Measurements from ENCODE around the gene EYA2.

The EYA2 gene

GRCh38 chr20:47007826-47008655 is 113.4 kb downstream of the EYA2 start:
- DNase-seq (ENCODE audit: low read depth): no peak

GRCh38 chr20:47008842-47009518 is 114.3 kb downstream of the EYA2 start:
- no peak for DNase-seq (ENCODE audit: low read depth)

GRCh38 chr20:47009784-47010183 is 115.1 kb downstream of the EYA2 start:
- DNase-seq (ENCODE audit: low read depth): no peak

GRCh38 chr20:47011984-47012383 is 117.3 kb downstream of the EYA2 start:
- DNase-seq (ENCODE audit: low read depth): no peak

GRCh38 chr20:47013606-47014005 is 119.0 kb downstream of the EYA2 start:
- no peak for DNase-seq (ENCODE audit: low read depth)

GRCh38 chr20:47016068-47016664 is 121.5 kb downstream of the EYA2 start:
- no peak for DNase-seq (ENCODE audit: low read depth)

- no peak for DNase-seq (ENCODE audit: low read depth)
These were observed 123.7 kb downstream of the EYA2 start for GRCh38 chr20:47018381-47018780.

- no peak for DNase-seq (ENCODE audit: low read depth)
These were observed 124.6 kb downstream of the EYA2 start for GRCh38 chr20:47019121-47019824.

GRCh38 chr20:47020231-47020630 is 125.6 kb downstream of the EYA2 start:
- no peak for DNase-seq (ENCODE audit: low read depth)

GRCh38 chr20:47021850-47022249 is 127.2 kb downstream of the EYA2 start:
- no peak for DNase-seq (ENCODE audit: low read depth)

- DNase-seq (ENCODE audit: low read depth): no peak
These were observed 129.9 kb downstream of the EYA2 start for GRCh38 chr20:47024461-47024937.

- DNase-seq (ENCODE audit: low read depth): no peak
These were observed 132.4 kb downstream of the EYA2 start for GRCh38 chr20:47027042-47027441.

GRCh38 chr20:47027456-47027855 is 132.8 kb downstream of the EYA2 start:
- no peak for DNase-seq (ENCODE audit: low read depth)

GRCh38 chr20:47028487-47028886 is 133.8 kb downstream of the EYA2 start:
- DNase-seq (ENCODE audit: low read depth): no peak

- no peak for DNase-seq (ENCODE audit: low read depth)
These were observed 135.2 kb downstream of the EYA2 start for GRCh38 chr20:47029845-47030244.

- DNase-seq (ENCODE audit: low read depth): no peak
These were observed 135.7 kb downstream of the EYA2 start for GRCh38 chr20:47030271-47030810.

GRCh38 chr20:47031004-47031403 is 136.4 kb downstream of the EYA2 start:
- no peak for DNase-seq (ENCODE audit: low read depth)

- no peak for DNase-seq (ENCODE audit: low read depth)
These were observed 137.2 kb downstream of the EYA2 start for GRCh38 chr20:47031821-47032220.

GRCh38 chr20:47032933-47033578 is 138.4 kb downstream of the EYA2 start:
- DNase-seq (ENCODE audit: low read depth): no peak

- no peak for DNase-seq (ENCODE audit: low read depth)
These were observed 139.0 kb downstream of the EYA2 start for GRCh38 chr20:47033665-47034064.

- no peak for DNase-seq (ENCODE audit: low read depth)
These were observed 140.5 kb downstream of the EYA2 start for GRCh38 chr20:47035026-47035590.

All from activated T-helper 9 cell treated with anti-CD3 and anti-CD28 coated beads, Interleukin-2, amount 50 U/mL, for 16 hours (primary cell).